Kidney (tissue), 14 donors: ENCODE measurements around the gene TMEM54. TPM values are rescaled to one million over a fixed set of nuclear protein-coding genes. Genes with fewer than 3 reads are reported as not detected.

Source experiments
- DNase-seq, 5 donors: peaks; one replicate each; pipeline ENCODE4 v3.0.0-alpha.2; 2013 to 2020
- FAIRE-seq: peaks from 2 replicates; lab custom pipeline; 2012; peaks lifted over from hg19 to GRCh38; lab: Jason Lieb, UNC
- H3K27ac ChIP-seq, 2 donors: one replicate each; pipeline ENCODE4 v1.7.0; 2013; ENCODE audit warnings: low read depth in 2 of 2, low read length in 2 of 2, inconsistent platforms in 1 of 2
- H3K27me3 ChIP-seq: one replicate; pipeline ENCODE4 v1.7.1; 2013; ENCODE audit warnings: low read length, inconsistent platforms; ENCODE audit not compliant: control insufficient read depth, insufficient read depth
- H3K36me3 ChIP-seq, 3 donors: one replicate each; pipeline versions ENCODE4 v1.7.0 to v1.7.1; 2013; ENCODE audit warnings: low read length in 3 of 3, control low read depth in 1 of 3, inconsistent platforms in 1 of 3; ENCODE audit not compliant: insufficient read depth in 3 of 3, control insufficient read depth in 2 of 3
- H3K4me1 ChIP-seq, 3 donors: one replicate each; pipeline versions ENCODE4 v1.7.0 to v1.7.1; 2013; ENCODE audit warnings: low read length in 3 of 3, inconsistent platforms in 1 of 3, low read depth in 1 of 3; ENCODE audit not compliant: control insufficient read depth in 2 of 3, insufficient read depth in 2 of 3
- H3K4me3 ChIP-seq, 3 donors: one replicate each; pipeline versions ENCODE4 v1.7.0 to v1.8.1; 2013; ENCODE audit warnings: low read length in 3 of 3, control low read depth in 1 of 3, inconsistent platforms in 1 of 3
- H3K9ac ChIP-seq, 3 donors: one replicate each; pipeline versions ENCODE4 v1.7.0 to v1.7.1; 2013; ENCODE audit warnings: low read length in 3 of 3, control low read depth in 1 of 3, inconsistent platforms in 1 of 3
- H3K9me3 ChIP-seq, 3 donors: one replicate each; pipeline versions ENCODE4 v1.7.0 to v1.7.1; 2013; ENCODE audit warnings: low read length in 3 of 3, control low read depth in 1 of 3, inconsistent platforms in 1 of 3; ENCODE audit not compliant: control insufficient read depth in 2 of 3, insufficient read depth in 1 of 3
- CTCF ChIP-seq: IDR thresholded peaks from 3 replicates; pipeline ENCODE4 v1.5.1; 2012; ENCODE audit warnings: mild to moderate bottlenecking, moderate library complexity, borderline replicate concordance; ENCODE audit not compliant: insufficient read depth; ENCODE audit errors: extremely low read depth
- intact Hi-C: fragments of 100-400 bp; cut with DNase I; formaldehyde crosslinking; loops from one replicate; pipeline ENCODE4 v1.11.1; 2022
- polyA plus RNA-seq: library from polyadenylated mRNA; stranded (reverse); fragments of 350-450 nt; fragmentation: Illumina TruSeq; extraction: RNeasy Lipid Tissue Mini Kit (QIAGEN cat#74804); gene quantifications from one replicate; pipeline ENCODE4 v1.2.3, GENCODE V29; 2014; ENCODE audit warnings: low read depth, low replicate concordance; ENCODE audit not compliant: insufficient read depth
- total RNA-seq: library from RNA; stranded (reverse); fragmentation: NEBNext Ultra II Directional; extraction: Animal tissue kit (Norgen Biotek cat#: 25700); gene quantifications from one replicate; pipeline ENCODE4 v1.2.1, GENCODE V29; 2021
- donor health status: control.
- donor health status: control.
- donor health status: control.
- donor health status: control.
- donor health status: control.
- donor health status: DM: yes; HTN: yes; CAD: no.
- donor health status: Normal renal cell carcinoma (clear cell type).

The TMEM54 gene
- total and polyA plus RNA-seq, 2 donors from 2014 or later, result 45.9 to 55.2 TPM

- Histone ChIP-seq H3K27ac (no peak overlapping the region), H3K27me3 (no peaks in the 10 kb centered on the region), H3K36me3 (peaks cover 0 to 19% (median 11%) of the 10 kb centered on the region in 3 donors), H3K4me1 (no peaks in the 10 kb centered on the region), H3K4me3 (no peak overlapping the region), H3K9ac (no peak overlapping the region), H3K9me3 (no peaks in the 10 kb centered on the region)
- intact Hi-C loops, result no loop called here
- DNase-seq (no peak), FAIRE-seq (no peak)
- TF ChIP-seq CTCF, result no peak
These were observed 41.3 kb downstream of the TMEM54 start for GRCh38 chr1:32859915-32860314.

GRCh38 chr1:32858791-32859190 lies 42.4 kb downstream of the TMEM54 start:
- Histone ChIP-seq H3K4me1 (no peaks in the 10 kb centered on the region), H3K9ac (no peak overlapping the region), H3K36me3 (peaks cover 2 to 26% (median 11%) of the 10 kb centered on the region in 3 donors), H3K27ac (no peak overlapping the region), H3K27me3 (no peaks in the 10 kb centered on the region), H3K4me3 (no peak overlapping the region), H3K9me3 (no peaks in the 10 kb centered on the region)
- DNase-seq (no peak), FAIRE-seq (no peak)
- TF ChIP-seq CTCF, result no peak
- intact Hi-C loops, result no loop called here

GRCh38 chr1:32858136-32858535 lies 43.1 kb downstream of the TMEM54 start:
- TF ChIP-seq CTCF, result no peak
- H3K9ac ChIP-seq, result no peak overlapping the region
- intact Hi-C loops, result no loop called here
- DNase-seq (no peak), FAIRE-seq (no peak)
- H3K27ac ChIP-seq, result no peak overlapping the region
- H3K9me3 ChIP-seq, result no peaks in the 10 kb centered on the region
- no peak overlapping the region for H3K4me3 ChIP-seq
- H3K27me3 ChIP-seq, result no peaks in the 10 kb centered on the region
- peaks cover 2 to 26% (median 11%) of the 10 kb centered on the region in 3 donors for H3K36me3 ChIP-seq
- no peaks in the 10 kb centered on the region for H3K4me1 ChIP-seq

GRCh38 chr1:32855861-32856617 lies 45.1 kb downstream of the TMEM54 start:
- Histone ChIP-seq H3K4me1 (no peaks in the 10 kb centered on the region), H3K4me3 (no peak overlapping the region), H3K36me3 (peaks cover 6 to 34% (median 11%) of the 10 kb centered on the region in 3 donors), H3K9ac (no peak overlapping the region), H3K27me3 (no peaks in the 10 kb centered on the region), H3K9me3 (no peaks in the 10 kb centered on the region), H3K27ac (no peak overlapping the region)
- no peak for TF ChIP-seq CTCF
- intact Hi-C loops, result no loop called here
- DNase-seq (no peak), FAIRE-seq (no peak)
